ENCODE data around the gene PEG3. TPM values are rescaled to one million over a fixed set of nuclear protein-coding genes. Genes with fewer than 3 reads are reported as not detected.

PEG3 gene
- total and polyA plus RNA-seq, 10 of the 15 experiments (the other 5 are each of a cell fraction or from before 2014, with no cell fraction given), result 0.03 to 0.33 TPM; not detected in 8

DNA sequence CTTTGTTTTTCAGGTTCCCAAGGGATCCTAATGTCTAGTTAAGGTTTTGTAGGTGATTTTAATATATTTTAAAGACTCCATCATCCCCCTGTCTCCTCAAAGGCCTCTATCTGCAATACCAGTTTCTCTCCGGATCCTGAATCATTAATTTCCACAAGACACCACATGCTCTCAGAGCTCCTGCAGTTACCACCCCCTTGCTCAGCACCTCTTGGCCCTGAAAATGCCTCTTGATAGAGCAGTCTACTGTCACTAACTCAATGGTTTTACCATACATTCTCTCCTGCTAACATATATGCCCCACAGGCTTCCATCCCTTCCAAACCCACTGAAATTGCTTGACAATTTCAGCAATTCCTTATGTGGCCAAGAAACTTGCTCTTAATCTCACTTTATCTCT is 1.9 kb upstream of the PEG3 start:
- no peak overlapping the region for H3K27ac ChIP-seq (ENCODE audit: control insufficient read depth, insufficient read depth)
- H3K9me3 ChIP-seq (replicated peaks; ENCODE audit: control insufficient read depth, insufficient read depth, low read length), result peaks cover 6% of the 10 kb centered on the region; the same call in 1 of the 3 replicates
- no peaks in the 10 kb centered on the region for H3K4me1 ChIP-seq (ENCODE audit: control insufficient read depth, insufficient read depth, low read length)
- ATAC-seq, result no peak
- ChIA-PET CTCF (no interaction called here), POLR2A (no interaction called here), SMC1A (ENCODE audit: uncharacterized antibody, unreplicated experiment) (no interaction called here), RAD21 (ENCODE audit: unreplicated experiment) (no interaction called here)
- H3K27me3 ChIP-seq (replicated peaks in 1 of 2; ENCODE audit: control insufficient read depth in 2 of 2, insufficient read depth in 2 of 2, low read length in 1 of 2), result no peaks in the 10 kb centered on the region
- 56% methylated on average over 1 of the region's 1 CpG for WGBS (ENCODE audit: insufficient coverage, insufficient replicate concordance, low lambda C conversion rate, missing lambda C conversion rate)
- in situ Hi-C loops (cut with MboI) (no loop called here), intact Hi-C loops (cut with micrococcal nuclease; ENCODE audit: unreplicated experiment) (no loop called here)
- TF ChIP-seq TBL1XR1 (IDR thresholded peaks at IDR 0.05; ENCODE audit: low read depth, low read length) (no peak), ASH2L (IDR thresholded peaks at IDR 0.05; ENCODE audit: borderline replicate concordance, low read depth) (no peak), CREB1 (IDR thresholded peaks at IDR 0.05; ENCODE audit: low read depth) (no peak), RELA (IDR thresholded peaks at IDR 0.05; ENCODE audit: borderline replicate concordance, partially characterized antibody) (no peak), CHD4 (IDR thresholded peaks at IDR 0.05) (no peak), RB1 (IDR thresholded peaks at IDR 0.05; ENCODE audit: borderline replicate concordance) (no peak), JUND (IDR thresholded peaks at IDR 0.05; ENCODE audit: low read depth, low read length) (no peak), NFYA (IDR thresholded peaks at IDR 0.05; ENCODE audit: borderline replicate concordance, low read depth, low read length) (no peak), PAX5 (IDR thresholded peaks at IDR 0.05; ENCODE audit: borderline replicate concordance, low read depth, low read length) (no peak), HDAC6 (IDR thresholded peaks at IDR 0.05; ENCODE audit: unreplicated experiment) (no peak), KAT2A (conservative IDR thresholded peaks at IDR 0.05; ENCODE audit: control insufficient read depth, low read depth, low read length) (no peak)
- TF ChIP-seq, protein P1, sequence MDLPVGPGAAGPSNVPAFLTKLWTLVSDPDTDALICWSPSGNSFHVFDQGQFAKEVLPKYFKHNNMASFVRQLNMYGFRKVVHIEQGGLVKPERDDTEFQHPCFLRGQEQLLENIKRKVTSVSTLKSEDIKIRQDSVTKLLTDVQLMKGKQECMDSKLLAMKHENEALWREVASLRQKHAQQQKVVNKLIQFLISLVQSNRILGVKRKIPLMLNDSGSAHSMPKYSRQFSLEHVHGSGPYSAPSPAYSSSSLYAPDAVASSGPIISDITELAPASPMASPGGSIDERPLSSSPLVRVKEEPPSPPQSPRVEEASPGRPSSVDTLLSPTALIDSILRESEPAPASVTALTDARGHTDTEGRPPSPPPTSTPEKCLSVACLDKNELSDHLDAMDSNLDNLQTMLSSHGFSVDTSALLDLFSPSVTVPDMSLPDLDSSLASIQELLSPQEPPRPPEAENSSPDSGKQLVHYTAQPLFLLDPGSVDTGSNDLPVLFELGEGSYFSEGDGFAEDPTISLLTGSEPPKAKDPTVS (IDR thresholded peaks at IDR 0.05; ENCODE audit: low read depth, low read length), result no peak
- TF ChIP-seq, protein P2, sequence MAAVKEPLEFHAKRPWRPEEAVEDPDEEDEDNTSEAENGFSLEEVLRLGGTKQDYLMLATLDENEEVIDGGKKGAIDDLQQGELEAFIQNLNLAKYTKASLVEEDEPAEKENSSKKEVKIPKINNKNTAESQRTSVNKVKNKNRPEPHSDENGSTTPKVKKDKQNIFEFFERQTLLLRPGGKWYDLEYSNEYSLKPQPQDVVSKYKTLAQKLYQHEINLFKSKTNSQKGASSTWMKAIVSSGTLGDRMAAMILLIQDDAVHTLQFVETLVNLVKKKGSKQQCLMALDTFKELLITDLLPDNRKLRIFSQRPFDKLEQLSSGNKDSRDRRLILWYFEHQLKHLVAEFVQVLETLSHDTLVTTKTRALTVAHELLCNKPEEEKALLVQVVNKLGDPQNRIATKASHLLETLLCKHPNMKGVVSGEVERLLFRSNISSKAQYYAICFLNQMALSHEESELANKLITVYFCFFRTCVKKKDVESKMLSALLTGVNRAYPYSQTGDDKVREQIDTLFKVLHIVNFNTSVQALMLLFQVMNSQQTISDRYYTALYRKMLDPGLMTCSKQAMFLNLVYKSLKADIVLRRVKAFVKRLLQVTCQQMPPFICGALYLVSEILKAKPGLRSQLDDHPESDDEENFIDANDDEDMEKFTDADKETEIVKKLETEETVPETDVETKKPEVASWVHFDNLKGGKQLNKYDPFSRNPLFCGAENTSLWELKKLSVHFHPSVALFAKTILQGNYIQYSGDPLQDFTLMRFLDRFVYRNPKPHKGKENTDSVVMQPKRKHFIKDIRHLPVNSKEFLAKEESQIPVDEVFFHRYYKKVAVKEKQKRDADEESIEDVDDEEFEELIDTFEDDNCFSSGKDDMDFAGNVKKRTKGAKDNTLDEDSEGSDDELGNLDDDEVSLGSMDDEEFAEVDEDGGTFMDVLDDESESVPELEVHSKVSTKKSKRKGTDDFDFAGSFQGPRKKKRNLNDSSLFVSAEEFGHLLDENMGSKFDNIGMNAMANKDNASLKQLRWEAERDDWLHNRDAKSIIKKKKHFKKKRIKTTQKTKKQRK (IDR thresholded peaks at IDR 0.05; ENCODE audit: low read depth, low read length), result no peak
- FAIRE-seq, result no peak
- no TSS peak for BruUV-seq (replicated peaks)
- no peaks in the 10 kb centered on the region for H4K20me1 ChIP-seq (ENCODE audit: control insufficient read depth, insufficient read depth)
- no peak overlapping the region for H2AFZ ChIP-seq (ENCODE audit: control insufficient read depth, low read depth, low read length)
- no peak for DNase-seq (ENCODE audit: low read depth, low spot score)
- no peak overlapping the region for H3K4me3 ChIP-seq
- no peak overlapping the region for H3K9ac ChIP-seq (ENCODE audit: control insufficient read depth, insufficient read depth, low read length)
- H3K79me2 ChIP-seq (ENCODE audit: control insufficient read depth, insufficient read depth, low read length), result no peaks in the 10 kb centered on the region
- H3K36me3 ChIP-seq (ENCODE audit: control insufficient read depth in 2 of 2, insufficient read depth in 2 of 2, low read length in 1 of 2), result no peaks in the 10 kb centered on the region
- H3K4me2 ChIP-seq (ENCODE audit: control insufficient read depth, insufficient read depth), result no peak overlapping the region
